GM12878 (cell line): ENCODE measurements around the gene MST1R.

Experiments
- CEBPB ChIP-seq, 2 experiments: fragments of 150-350 bp in 1 of 2; IDR thresholded peaks; 2 replicates each; pipeline ENCODE4 v1.6.1; 2012 to 2014; ENCODE audit warnings: low read depth in 2 of 2, low read length in 2 of 2, borderline replicate concordance in 1 of 2, inconsistent platforms in 1 of 2
- CTCF ChIP-seq, 3 experiments: IDR thresholded peaks in 2 of 3; conservative IDR thresholded peaks in 1 of 3; 2 replicates each; pipeline ENCODE4 v1.5.1; 2011; ENCODE audit warnings: low read depth in 3 of 3, low read length in 3 of 3, mild to moderate bottlenecking in 3 of 3, control low read depth in 2 of 3, moderate library complexity in 2 of 3, inconsistent platforms in 1 of 3, mixed read lengths in 1 of 3; ENCODE audit not compliant: control insufficient read depth in 2 of 3, insufficient read depth in 1 of 3; ENCODE audit errors: extremely low read depth in 1 of 3
- GATAD2B ChIP-seq: fragments of 450-650 bp; conservative IDR thresholded peaks from 2 replicates; pipeline ENCODE4 v1.6.1; 2017; ENCODE audit warnings: low read depth, mild to moderate bottlenecking, moderate library complexity
- POLR2A ChIP-seq: IDR thresholded peaks from 2 replicates; pipeline ENCODE4 v1.6.1; 2011; ENCODE audit warnings: low read depth, mild to moderate bottlenecking, low read length
- REST ChIP-seq: IDR thresholded peaks from 2 replicates; pipeline ENCODE4 v1.6.1; 2012; ENCODE audit warnings: mild to moderate bottlenecking, low read depth, low read length
- SIN3A ChIP-seq: IDR thresholded peaks from 2 replicates; pipeline ENCODE4 v1.6.1; 2012; ENCODE audit warnings: low read depth, low read length, improper control_type of control experiment
- SIX5 ChIP-seq: IDR thresholded peaks from 2 replicates; pipeline ENCODE4 v1.6.1; 2011; ENCODE audit warnings: mild to moderate bottlenecking, low read depth, low read length, moderate library complexity; ENCODE audit not compliant: severe bottlenecking
- SMAD1 ChIP-seq: fragments of 450-650 bp; IDR thresholded peaks from 2 replicates; pipeline ENCODE4 v1.6.1; 2018; ENCODE audit warnings: mild to moderate bottlenecking, low read depth; ENCODE audit not compliant: partially characterized antibody

- TF ChIP-seq POLR2A (no peak), SMAD1 (no peak), CTCF (IDR thresholded peaks at IDR 0.05 in 2 of 3, conservative IDR thresholded peaks at IDR 0.05 in 1 of 3; ENCODE audit: control insufficient read depth in 2 of 3, extremely low read depth in 1 of 3, insufficient read depth in 1 of 3, low read depth in 3 of 3, low read length in 3 of 3) (no peak), SIX5 (no peak), GATAD2B (no peak), REST (no peak), CEBPB (IDR thresholded peaks at IDR 0.05; ENCODE audit: borderline replicate concordance in 1 of 2, low read depth in 2 of 2, low read length in 2 of 2) (no peak), SIN3A (no peak)
Measured at GRCh38 chr3:49911124-49911420, 7.4 kb upstream of the MST1R start.
